ENCODE measurements around the gene UBXN1.

GRCh38 chr11:62678433-62678769 lies 472 bp downstream of the UBXN1 start:
- TF ChIP-seq ZNF384 (IDR thresholded peaks at IDR 0.05) (no peak), HDGF (IDR thresholded peaks at IDR 0.05; ENCODE audit: borderline replicate concordance) (no peak), SP1 (IDR thresholded peaks at IDR 0.05) (no peak)

Measured in HEK293T (cell line).